HepG2 (cell line): ENCODE measurements around the gene ESYT2. TPM values are rescaled to one million over a fixed set of nuclear protein-coding genes. Genes with fewer than 3 reads are reported as not detected.

Experiments
- ATAC-seq: fragments of 200-7000 bp; cut with Tn5 transposase; 3 replicates; pipeline ENCODE4 v1.9.1; 2020; ENCODE audit warnings: mild to moderate bottlenecking, moderate library complexity
- BruUV-seq: library from RNA; stranded (reverse); fragments of 400-500 nt; replicated peaks from 2 replicates; lab custom pipeline; 2021; lab: Mats Ljungman, UMichigan
- CTCF ChIA-PET: fragments of 300-600 bp; formaldehyde crosslinking; extraction: SDS; loops from one replicate; lab custom pipeline; 2021; ENCODE audit warnings: low total read pairs, inconsistent platforms, low intra/inter-chr PET ratio; lab: Yijun Ruan, JAX
- POLR2A ChIA-PET: fragments of 350-600 bp; sonication (Branson Sonifier 250); formaldehyde crosslinking; loops from one replicate; lab custom pipeline; 2020; ENCODE audit warnings: antibody characterized with exemption, inconsistent platforms; lab: Yijun Ruan, JAX
- DNase-seq: peaks from one replicate; pipeline ENCODE4 v3.0.0-alpha.2; 2015; ENCODE audit warnings: low spot score
- FAIRE-seq: peaks from 3 replicates; lab custom pipeline; 2011; peaks lifted over from hg19 to GRCh38; lab: Jason Lieb, UNC
- H2AFZ ChIP-seq: one replicate; pipeline ENCODE4 v1.6.1; 2011; ENCODE audit warnings: low read length, inconsistent platforms
- H3K27ac ChIP-seq: fragments of 300-600 bp; 3 replicates; pipeline ENCODE4 v1.8.0; 2011; ENCODE audit warnings: mixed run types, mild to moderate bottlenecking, mixed read lengths, low read length, inconsistent platforms; ENCODE audit not compliant: insufficient read depth; ENCODE audit errors: extremely low read length
- H3K27me3 ChIP-seq, 2 experiments: fragments of 200-600 bp in 1 of 2; 2 replicates in 1 of 2; 3 replicates in 1 of 2; pipeline versions ENCODE4 v1.6.0 to v1.8.0; 2011; ENCODE audit warnings: low read length in 2 of 2, mild to moderate bottlenecking in 2 of 2, moderate library complexity in 2 of 2, inconsistent platforms in 1 of 2; ENCODE audit not compliant: insufficient read depth in 2 of 2, control insufficient read depth in 1 of 2
- H3K36me3 ChIP-seq, 2 experiments: fragments of 200-600 bp in 1 of 2; replicated peaks in 1 of 2; 2 replicates in 1 of 2; 3 replicates in 1 of 2; pipeline versions ENCODE4 v1.5.1 to v1.8.0; 2011; ENCODE audit warnings: low read length in 2 of 2, inconsistent platforms in 1 of 2; ENCODE audit not compliant: insufficient read depth in 2 of 2, control insufficient read depth in 1 of 2
- H3K4me1 ChIP-seq: 2 replicates; pipeline ENCODE4 v1.5.1; 2012; ENCODE audit warnings: low read length, inconsistent platforms; ENCODE audit not compliant: insufficient read depth
- H3K4me2 ChIP-seq: 2 replicates; pipeline ENCODE4 v1.6.0; 2011; ENCODE audit warnings: low read depth, low read length, inconsistent platforms
- H3K4me3 ChIP-seq, 3 experiments: fragments of 200-600 bp in 1 of 3; sonication (generic), shearing (Covaris generic) in 1 of 3; replicated peaks in 1 of 3; 2 replicates each; pipeline ENCODE4 v1.5.1; 2011 to 2016; ENCODE audit warnings: low read length in 3 of 3, inconsistent platforms in 2 of 3, low read depth in 2 of 3, mild to moderate bottlenecking in 2 of 3, control low read depth in 1 of 3, mixed read lengths in 1 of 3; ENCODE audit not compliant: insufficient read depth in 1 of 3
- H3K79me2 ChIP-seq: one replicate; pipeline ENCODE4 v1.6.1; 2011; ENCODE audit warnings: low read length, inconsistent platforms; ENCODE audit not compliant: insufficient read depth
- H3K9ac ChIP-seq: 2 replicates; pipeline ENCODE4 v1.6.0; 2011; ENCODE audit warnings: mild to moderate bottlenecking, low read depth, low read length, inconsistent platforms; ENCODE audit not compliant: insufficient read depth
- H3K9me3 ChIP-seq: 2 replicates; pipeline ENCODE4 v1.5.1; 2012; ENCODE audit warnings: mild to moderate bottlenecking, low read length
- H4K20me1 ChIP-seq: 2 replicates; pipeline ENCODE4 v1.6.0; 2011; ENCODE audit warnings: inconsistent platforms, mild to moderate bottlenecking, low read length, moderate library complexity; ENCODE audit not compliant: insufficient read depth
- ATAD3A ChIP-seq: sonication (generic); formaldehyde crosslinking; IDR thresholded peaks from 2 replicates; pipeline ENCODE4 v1.4.0; 2020; ENCODE audit warnings: missing genetic modification reagents
- NAIF1 ChIP-seq: sonication (generic); formaldehyde crosslinking; IDR thresholded peaks from 2 replicates; pipeline ENCODE4 v1.5.0; 2020; ENCODE audit warnings: mild to moderate bottlenecking, missing genetic modification reagents, borderline replicate concordance
- NFE2 ChIP-seq: sonication (generic); formaldehyde crosslinking; IDR thresholded peaks from 2 replicates; pipeline ENCODE4 v1.4.0; 2020; ENCODE audit warnings: missing genetic modification reagents
- SMARCE1 ChIP-seq: fragments of 450-650 bp; IDR thresholded peaks from 2 replicates; pipeline ENCODE4 v1.6.1; 2017; ENCODE audit warnings: borderline replicate concordance
- SSRP1 ChIP-seq: IDR thresholded peaks from 2 replicates; pipeline ENCODE4 v1.6.1; 2016; ENCODE audit warnings: control low read depth
- TOE1 ChIP-seq: sonication (generic); formaldehyde crosslinking; IDR thresholded peaks from 2 replicates; pipeline ENCODE4 v1.4.0; 2020; ENCODE audit warnings: mild to moderate bottlenecking, missing genetic modification reagents
- ZNF34 ChIP-seq: sonication (generic); formaldehyde crosslinking; IDR thresholded peaks from 2 replicates; pipeline ENCODE4 v1.4.0; 2020; ENCODE audit warnings: mild to moderate bottlenecking, missing genetic modification reagents, borderline replicate concordance
- ZNF724P ChIP-seq: sonication (generic); formaldehyde crosslinking; IDR thresholded peaks from 2 replicates; pipeline ENCODE4 v1.8.0; 2022; ENCODE audit warnings: missing genetic modification reagents, borderline replicate concordance
- WGBS: methylation state at CpG from one replicate; pipeline ENCODE4 v1.1.6; 2017; ENCODE audit warnings: low lambda C conversion rate; 5-methylcytosine and 5-hydroxymethylcytosine counted together
- in situ Hi-C: cut with HindIII; loops from 2 replicates; pipeline ENCODE4 v1.10.0; 2017; ENCODE audit warnings: low pct_unique_long_range_greater_than_20kb; ENCODE audit not compliant: extremely low pct_ligation_motif_present
- intact Hi-C: fragments of 100-400 bp; cut with micrococcal nuclease; formaldehyde crosslinking; loops from one replicate; pipeline ENCODE4 v1.10.0; 2022; ENCODE audit not compliant: unreplicated experiment
- polyA plus RNA-seq, 8 experiments: library from polyadenylated mRNA; depleted of rRNA in 3 of 8; stranded (reverse) in 7 of 8; unstranded in 1 of 8; fragments of >200 nt; fragmentation: Illumina TruSeq in 4 of 8; extraction: Trizol in 4 of 8; gene quantifications; 2 replicates each; pipeline versions ENCODE4 v1.2.1 to v1.2.3, GENCODE V29; 2011 to 2016; ENCODE audit warnings: low read depth in 4 of 8, missing spikeins in 1 of 8, mixed read lengths in 1 of 8; ENCODE audit not compliant: insufficient read depth in 1 of 8
- total RNA-seq, 5 experiments: library from RNA; depleted of rRNA; stranded (reverse); fragments of >200 nt; fragmentation: Illumina TruSeq; extraction: Trizol; gene quantifications; 2 replicates each; pipeline ENCODE4 v1.2.3, GENCODE V29; 2016; ENCODE audit warnings: low read depth in 1 of 5
- TF ChIP-seq, protein P1 (sequence below): sonication (generic); formaldehyde crosslinking; IDR thresholded peaks from 2 replicates; pipeline ENCODE4 v1.4.0; 2020; ENCODE audit warnings: missing genetic modification reagents, borderline replicate concordance

ESYT2 gene
- total and polyA plus RNA-seq, 2 of the 13 experiments (the other 11 are each of a cell fraction or from before 2014, with no cell fraction given) = 28.5 to 37.3 TPM

DNA sequence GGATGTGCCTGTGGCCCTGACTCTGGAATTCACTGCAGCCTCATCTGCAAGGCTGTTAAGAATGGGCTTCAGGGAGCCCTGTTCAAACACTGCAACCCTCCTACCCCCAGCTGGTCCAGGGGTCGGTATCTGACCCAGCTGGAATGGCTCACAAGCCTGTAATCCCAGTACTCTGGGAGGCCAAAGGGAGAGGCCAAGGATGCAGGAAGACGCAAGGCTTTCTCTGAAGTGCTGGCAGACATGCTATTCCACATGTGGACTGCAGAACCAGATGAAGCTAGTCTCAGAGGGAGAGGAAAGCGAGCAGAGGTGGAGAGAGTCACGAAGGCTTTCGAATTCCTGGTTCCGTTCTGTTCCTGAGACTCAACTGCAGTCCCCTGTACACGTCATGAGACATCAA is 45.0 kb downstream of the ESYT2 start (continued):
- TF ChIP-seq TOE1 (CRISPR knock-in tag) (no peak), NFE2 (no peak), ZNF724P (CRISPR knock-in tag) (no peak)
- TF ChIP-seq, all 625 proteins: peak for 0

DNA sequence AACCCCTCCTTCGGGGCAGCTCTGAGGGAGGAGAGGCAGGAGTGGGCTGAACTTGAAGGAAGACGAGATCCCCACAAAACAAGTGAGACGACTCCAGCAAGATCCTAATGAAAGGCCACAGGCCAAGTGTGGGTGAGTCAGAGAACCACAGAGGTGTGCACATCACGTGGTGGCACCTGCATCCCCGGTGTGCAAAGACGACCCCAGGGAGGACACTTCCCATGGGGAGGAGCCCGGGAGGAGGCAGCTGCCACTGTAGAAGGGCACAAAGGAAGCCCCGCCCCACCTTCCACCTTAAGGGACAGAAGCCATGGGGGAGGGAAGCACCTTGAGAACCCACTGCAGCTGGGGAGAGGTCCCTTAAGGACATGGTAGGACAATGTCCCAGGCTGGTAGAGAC is 45.7 kb downstream of the ESYT2 start:
- ATAC-seq (no peak), FAIRE-seq (no peak), DNase-seq (no peak)
- Histone ChIP-seq H3K4me2 (no peak overlapping the region), H2AFZ (no peak overlapping the region), H4K20me1 (no peaks in the 10 kb centered on the region), H3K4me1 (no peaks in the 10 kb centered on the region), H3K4me3 (no peak overlapping the region), H3K27me3 (no peaks in the 10 kb centered on the region), H3K27ac (no peak overlapping the region), H3K9ac (no peak overlapping the region), H3K79me2 (no peaks in the 10 kb centered on the region), H3K36me3 (peaks cover 21 to 60% of the 10 kb centered on the region in 2 experiments), H3K9me3 (no peaks in the 10 kb centered on the region)
- TF ChIP-seq SSRP1 = no peak
- TF ChIP-seq, protein P1, sequence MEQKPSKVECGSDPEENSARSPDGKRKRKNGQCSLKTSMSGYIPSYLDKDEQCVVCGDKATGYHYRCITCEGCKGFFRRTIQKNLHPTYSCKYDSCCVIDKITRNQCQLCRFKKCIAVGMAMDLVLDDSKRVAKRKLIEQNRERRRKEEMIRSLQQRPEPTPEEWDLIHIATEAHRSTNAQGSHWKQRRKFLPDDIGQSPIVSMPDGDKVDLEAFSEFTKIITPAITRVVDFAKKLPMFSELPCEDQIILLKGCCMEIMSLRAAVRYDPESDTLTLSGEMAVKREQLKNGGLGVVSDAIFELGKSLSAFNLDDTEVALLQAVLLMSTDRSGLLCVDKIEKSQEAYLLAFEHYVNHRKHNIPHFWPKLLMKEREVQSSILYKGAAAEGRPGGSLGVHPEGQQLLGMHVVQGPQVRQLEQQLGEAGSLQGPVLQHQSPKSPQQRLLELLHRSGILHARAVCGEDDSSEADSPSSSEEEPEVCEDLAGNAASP = no peak
- no peak for TF ChIP-seq ATAD3A (CRISPR knock-in tag)
- no peak for TF ChIP-seq NAIF1 (CRISPR knock-in tag)
- TF ChIP-seq ZNF34 (CRISPR knock-in tag) = no peak
- TF ChIP-seq SMARCE1 = no peak
- BruUV-seq = no TSS peak
- CTCF ChIA-PET = no interaction called here
- POLR2A ChIA-PET = no interaction called here
- 90% methylated on average over 8 of the region's 8 CpGs for WGBS
- intact Hi-C loops = loop anchor here (5.0 kb wide), 1 partner anchor 194 kb away; no protein-coding TSS in a partner anchor
- in situ Hi-C loops = no loop called here
